NCI-H1092 treated with DMSO at 0.1 percent for 48 hours (cell line): ENCODE measurements around the gene PDGFRB.
A peak's percentile ranks its signal among the peaks of the same experiment; 100 is the strongest.

Source experiments
- DNase-seq: peaks from one replicate; lab custom pipeline; 2025; lab: John Stamatoyannopoulos, UW

Gene PDGFRB

GRCh38 chr5:150181766-150182545, 26.3 kb upstream of the PDGFRB start:
- no peak for DNase-seq

GRCh38 chr5:150181027-150181426, 25.4 kb upstream of the PDGFRB start:
- DNase-seq, result no peak

DNA sequence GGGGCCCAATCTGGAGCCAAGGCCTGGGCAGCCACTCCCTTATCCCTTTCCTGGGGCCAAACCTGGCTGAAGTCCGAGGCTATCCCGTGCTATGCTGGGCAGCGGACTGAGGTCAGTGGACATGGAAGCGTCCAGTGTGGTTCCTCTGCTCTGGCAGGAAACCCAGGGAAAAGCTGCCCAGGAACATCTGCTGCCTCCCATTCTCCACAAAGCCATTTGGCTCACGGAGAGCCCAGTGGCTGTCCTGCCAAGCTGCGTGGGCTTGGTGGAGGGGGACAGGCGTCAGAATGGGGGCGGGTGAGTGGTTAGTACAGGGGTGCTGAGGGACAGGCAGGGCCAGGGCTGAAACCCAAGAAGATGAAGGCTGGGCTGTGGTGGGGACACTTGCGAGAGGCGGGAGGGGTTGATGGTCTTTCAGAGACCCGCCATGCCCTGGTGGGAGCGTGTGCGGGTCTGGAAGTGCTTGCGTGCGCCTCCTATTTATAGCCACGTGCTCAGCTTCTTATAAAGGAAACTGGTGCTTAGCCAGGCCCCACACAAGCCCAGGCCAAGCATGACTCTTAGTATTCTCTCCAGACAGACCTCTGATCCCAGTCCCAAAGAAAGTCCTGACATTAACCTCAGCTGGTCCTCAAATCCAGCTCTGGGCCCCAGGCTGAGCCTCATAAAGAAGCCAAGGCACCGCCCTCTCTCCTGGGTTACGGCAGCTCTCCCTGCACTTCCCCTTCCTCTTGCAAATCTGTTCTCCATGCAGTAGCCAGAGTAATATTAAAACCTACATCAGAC, 24.8 kb upstream of the PDGFRB start:
- no peak for DNase-seq

GRCh38 chr5:150179019-150179620, 23.5 kb upstream of the PDGFRB start:
- DNase-seq, result no peak

- DNase-seq, result no peak
Measured at GRCh38 chr5:150178262-150178661, 22.6 kb upstream of the PDGFRB start.

- no peak for DNase-seq
Measured at GRCh38 chr5:150177721-150178120, 22.1 kb upstream of the PDGFRB start.

GRCh38 chr5:150176745-150177477, 21.3 kb upstream of the PDGFRB start:
- DNase-seq, result no peak

- no peak for DNase-seq
Measured at GRCh38 chr5:150175536-150175935, 19.9 kb upstream of the PDGFRB start.

GRCh38 chr5:150175076-150175475, 19.4 kb upstream of the PDGFRB start:
- no peak for DNase-seq

- no peak for DNase-seq
Measured at GRCh38 chr5:150174285-150174684, 18.6 kb upstream of the PDGFRB start.

DNA sequence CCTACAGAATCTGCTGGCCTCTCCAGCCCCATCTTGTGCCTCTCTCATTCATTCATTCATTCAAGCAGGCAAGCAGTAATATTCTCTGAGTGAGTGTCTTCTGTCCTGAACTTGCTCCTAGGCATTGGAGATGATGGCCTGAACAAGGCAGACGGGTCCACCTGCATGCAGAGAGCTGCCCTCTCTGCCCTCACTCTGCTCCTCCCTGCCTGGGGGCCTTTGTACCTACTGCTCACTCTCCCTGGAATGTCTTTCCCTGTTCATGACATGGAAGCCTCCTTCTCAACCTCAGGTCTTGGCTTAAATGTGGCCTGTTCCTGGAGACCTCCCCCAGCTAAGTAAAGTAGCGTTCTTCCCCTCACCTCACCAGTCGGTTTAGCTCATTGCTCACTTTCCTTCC, 17.5 kb upstream of the PDGFRB start:
- DNase-seq, result no peak

DNA sequence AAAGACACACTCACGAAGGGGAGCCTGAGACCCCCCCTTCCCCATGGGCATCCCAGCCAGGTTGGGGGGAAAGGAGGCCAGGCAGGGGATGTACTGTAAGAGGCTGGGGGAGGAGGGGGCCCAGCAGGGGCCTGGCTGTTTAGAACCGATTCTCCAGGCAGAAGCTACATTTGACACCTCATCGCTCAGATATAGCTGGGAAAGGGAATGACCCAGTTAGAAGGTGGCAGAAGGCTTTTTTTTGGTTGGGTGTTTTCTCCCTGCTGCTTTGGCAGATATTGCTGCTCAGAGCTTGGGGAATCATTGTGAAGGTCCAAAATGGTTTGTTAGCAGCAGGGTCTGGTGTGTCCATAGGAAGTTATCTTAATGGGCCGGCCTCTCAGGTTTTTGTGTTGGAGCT, 16.9 kb upstream of the PDGFRB start:
- no peak for DNase-seq

DNA sequence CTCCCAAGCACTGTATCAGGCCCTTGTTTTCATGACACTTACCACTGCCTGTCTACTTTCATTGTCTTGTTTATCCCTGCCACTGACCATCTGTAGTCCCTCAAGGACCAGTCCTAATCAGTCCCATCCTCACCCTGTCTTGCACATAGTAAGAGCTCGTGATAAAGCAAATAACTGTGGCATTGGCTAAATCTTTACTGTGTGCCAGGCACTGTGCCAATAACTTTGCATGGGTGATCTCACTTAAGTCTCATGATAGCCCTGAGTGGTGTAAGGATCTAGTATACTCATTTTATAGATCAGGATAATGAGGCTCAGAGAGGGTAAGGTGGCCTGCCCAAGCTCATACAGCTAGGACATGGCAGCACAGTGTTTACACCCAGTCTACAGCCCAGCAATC, 16.5 kb upstream of the PDGFRB start:
- DNase-seq, result no peak

GRCh38 chr5:150168864-150169263, 13.2 kb upstream of the PDGFRB start:
- DNase-seq, result no peak

DNA sequence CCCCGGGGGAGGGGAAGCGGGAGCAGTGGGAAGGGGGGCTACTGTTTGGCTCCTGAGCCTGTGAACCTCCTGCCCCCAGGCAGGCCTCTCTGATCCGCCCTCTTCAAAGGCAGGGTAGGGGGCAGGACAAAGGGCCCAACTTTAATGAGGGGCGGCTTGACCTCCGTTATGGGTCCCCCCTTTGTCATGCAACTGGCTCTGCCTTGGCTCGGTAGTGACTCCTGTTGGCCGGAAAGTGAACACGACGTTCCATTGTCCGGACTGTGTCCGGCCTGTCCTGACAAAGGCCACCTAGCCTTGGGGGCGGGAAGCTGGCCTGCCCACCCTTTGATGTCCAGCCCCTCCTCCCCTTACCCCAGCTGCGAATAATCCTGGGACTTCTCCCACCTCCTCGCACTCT, 12.3 kb upstream of the PDGFRB start:
- no peak for DNase-seq

GRCh38 chr5:150167512-150167850, 11.8 kb upstream of the PDGFRB start:
- DNase-seq, result no peak

DNA sequence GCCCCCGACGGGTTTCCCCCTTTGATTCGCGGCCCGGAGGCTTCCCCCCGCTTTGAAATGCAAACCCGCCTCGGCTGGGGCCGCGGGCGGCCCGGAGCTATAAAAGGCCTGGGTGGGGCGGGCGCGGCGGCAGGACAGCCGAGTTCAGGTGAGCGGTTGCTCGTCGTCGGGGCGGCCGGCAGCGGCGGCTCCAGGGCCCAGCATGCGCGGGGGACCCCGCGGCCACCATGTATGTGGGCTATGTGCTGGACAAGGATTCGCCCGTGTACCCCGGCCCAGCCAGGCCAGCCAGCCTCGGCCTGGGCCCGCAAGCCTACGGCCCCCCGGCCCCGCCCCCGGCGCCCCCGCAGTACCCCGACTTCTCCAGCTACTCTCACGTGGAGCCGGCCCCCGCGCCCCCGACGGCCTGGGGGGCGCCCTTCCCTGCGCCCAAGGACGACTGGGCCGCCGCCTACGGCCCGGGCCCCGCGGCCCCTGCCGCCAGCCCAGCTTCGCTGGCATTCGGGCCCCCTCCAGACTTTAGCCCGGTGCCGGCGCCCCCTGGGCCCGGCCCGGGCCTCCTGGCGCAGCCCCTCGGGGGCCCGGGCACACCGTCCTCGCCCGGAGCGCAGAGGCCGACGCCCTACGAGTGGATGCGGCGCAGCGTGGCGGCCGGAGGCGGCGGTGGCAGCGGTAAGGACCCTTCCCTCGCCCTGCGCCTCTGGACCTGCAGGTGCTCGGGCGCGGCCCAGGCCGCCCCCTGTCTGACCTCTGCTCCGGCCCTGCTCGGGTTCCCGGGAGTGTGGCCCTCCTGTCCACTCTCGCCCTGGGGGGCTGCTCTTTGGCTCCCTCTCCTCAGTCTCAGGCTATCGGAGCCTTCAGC, 11.2 kb upstream of the PDGFRB start, which contains the start of gene CDX1:
Gene CDX1, plus strand, starts transcription at position 129 of the 862 bp plus-strand sequence. Its CDS starts 99 bp downstream, at position 228.
- no peak for DNase-seq

DNA sequence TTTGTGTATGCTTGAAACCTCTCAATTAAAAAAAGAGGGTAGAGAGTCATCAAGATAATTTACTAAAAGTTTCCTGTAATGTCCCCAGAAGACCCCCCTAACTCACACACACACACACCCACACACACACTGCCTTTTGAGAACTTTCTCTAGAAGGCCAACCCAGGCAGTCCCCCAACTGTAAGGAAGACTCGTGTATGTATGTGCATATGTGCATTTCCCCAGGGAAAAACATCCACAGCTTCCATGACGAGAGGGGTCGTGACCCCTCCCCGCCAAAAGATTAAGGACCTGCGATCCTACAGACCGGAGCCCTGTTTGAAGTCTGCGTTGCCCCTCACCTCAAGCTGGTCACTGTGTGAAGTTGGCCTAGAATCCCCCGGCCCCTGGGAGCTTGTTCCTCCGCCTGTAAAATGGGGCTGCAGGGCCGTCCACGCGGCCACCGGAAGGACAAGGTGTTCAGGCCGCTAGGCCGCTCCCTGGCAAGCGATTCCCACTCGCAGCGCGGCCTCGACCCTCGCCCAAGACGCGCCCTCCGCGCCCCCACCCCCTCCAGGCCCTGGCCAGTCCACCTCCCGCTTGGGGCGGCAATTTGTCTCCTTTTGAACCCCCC, 10.5 kb upstream of the PDGFRB start:
- no peak for DNase-seq

DNA sequence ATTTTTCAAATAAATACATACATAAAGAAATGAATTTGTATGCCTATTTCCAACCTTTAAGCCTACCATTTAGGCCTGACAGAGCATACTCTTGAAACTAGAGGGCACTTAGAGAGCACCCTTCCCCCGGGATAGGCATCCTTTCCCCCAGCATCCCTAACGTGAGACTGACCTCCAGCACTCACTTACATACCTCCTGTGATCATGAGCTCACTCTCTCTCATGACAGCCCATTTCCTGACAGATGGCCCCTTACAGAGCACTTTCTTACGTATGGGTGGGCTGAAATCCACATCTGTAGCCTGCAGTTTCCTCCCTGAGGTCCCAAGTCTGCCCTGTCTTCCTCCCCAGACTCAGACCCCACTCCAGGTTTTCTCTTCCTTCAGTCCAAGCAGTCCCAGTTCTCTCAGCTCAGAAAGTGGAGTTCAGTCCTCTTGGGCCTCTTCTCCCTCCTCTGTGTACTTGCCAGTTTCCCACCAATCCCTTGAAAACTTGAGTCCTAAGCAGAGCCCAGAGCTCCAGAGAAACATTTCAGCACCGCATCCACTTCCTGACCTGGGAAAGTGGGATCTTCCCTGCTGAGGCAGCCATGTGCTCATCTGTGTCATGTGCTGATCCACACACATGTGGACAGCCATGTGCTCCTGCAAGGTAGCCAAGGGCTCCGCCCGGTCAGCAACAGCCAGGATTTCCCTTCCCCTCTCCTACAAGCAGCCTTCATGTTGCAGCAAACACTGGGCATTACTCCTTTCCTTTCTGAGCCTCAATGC, 8.8 kb upstream of the PDGFRB start:
- DNase-seq, result no peak

DNA sequence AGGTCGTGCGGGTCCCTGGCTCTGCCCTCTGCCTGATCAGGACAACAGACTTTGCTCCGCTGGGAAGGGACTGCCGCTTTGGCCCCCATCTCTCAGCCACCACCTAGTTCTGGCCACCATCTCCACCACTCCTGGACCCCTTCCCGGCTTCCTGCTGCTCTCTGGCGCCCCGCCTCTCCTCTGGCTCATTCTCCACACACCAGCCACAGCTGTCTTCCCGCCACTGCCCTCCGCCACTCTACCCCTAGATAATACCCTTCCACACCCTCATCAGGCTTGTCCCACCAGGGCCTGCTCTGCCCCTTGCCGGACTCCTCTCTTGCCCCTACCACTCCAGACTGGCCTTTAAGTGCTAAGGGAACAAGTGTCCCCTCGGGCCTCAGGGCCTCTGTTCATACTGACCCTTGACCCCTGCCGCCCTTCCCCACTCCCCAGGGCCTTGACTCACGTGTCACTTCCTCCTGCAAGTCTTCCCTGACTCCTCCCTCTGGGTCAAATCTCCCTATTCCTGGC, 8.0 kb upstream of the PDGFRB start:
- peak; percentile 7 for DNase-seq
